Activated naive CD8-positive, alpha-beta T cell (primary cell): Measurements from ENCODE around the gene MED14.
"Not testable (repeated sequence)": the region's sequence is repeated elsewhere in the genome, so short reads cannot be mapped to it uniquely, and the experiment has no call there.

Experiments
- H3K27ac Mint-ChIP-seq: one replicate; pipeline ENCODE4 v1.8.0; 2021; ENCODE audit warnings: mixed read lengths
- H3K27me3 Mint-ChIP-seq: one replicate; pipeline ENCODE4 v1.8.0; 2021; ENCODE audit warnings: mixed read lengths
- H3K36me3 Mint-ChIP-seq: one replicate; pipeline ENCODE4 v1.8.0; 2021; ENCODE audit warnings: mixed read lengths
- H3K4me1 Mint-ChIP-seq: one replicate; pipeline ENCODE4 v1.8.0; 2021; ENCODE audit warnings: low read depth, mixed read lengths
- H3K4me3 Mint-ChIP-seq: one replicate; pipeline ENCODE4 v1.8.0; 2021; ENCODE audit warnings: mild to moderate bottlenecking, mixed read lengths
- H3K9me3 Mint-ChIP-seq: one replicate; pipeline ENCODE4 v1.8.0; 2021; ENCODE audit warnings: low read depth, mixed read lengths

The MED14 gene

DNA sequence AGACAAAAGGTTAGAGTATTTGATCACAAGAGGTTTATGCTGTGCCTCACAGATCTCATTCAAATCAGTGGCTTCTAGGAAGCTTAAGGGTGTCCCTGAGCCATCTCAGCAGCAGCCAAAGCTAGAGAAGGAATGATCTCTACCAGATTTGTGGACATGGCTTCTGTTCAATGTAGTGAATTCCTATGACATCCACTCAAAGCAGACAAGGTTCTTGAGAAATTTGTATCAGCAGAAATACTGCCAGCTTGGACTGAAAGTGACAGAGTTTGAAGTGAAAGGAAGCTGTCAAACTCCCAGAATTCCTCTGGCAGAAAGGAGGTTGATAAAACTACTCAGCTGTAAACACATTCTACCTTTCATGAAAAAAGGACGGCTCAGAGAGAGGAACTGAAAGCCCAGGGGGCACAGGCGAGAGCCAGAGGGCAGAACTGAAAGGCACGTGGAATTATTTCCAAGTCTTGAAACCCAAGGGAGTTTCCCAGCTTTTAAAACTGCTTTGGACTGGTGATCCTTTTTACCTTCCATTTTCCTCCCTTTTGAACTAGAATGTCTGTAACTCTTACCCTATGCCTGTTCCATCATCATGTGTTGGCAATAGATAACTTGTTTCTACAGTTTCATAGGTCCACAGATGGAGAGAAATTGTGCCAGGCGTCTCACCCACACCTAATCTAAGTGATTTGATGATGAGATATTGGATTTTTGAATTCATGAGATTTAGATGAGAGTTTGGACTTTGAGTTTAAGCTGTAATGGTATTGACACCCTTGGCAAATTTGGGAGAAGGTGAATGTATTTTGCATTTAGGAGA, 14.5 kb upstream of the MED14 start:
- peaks cover 15% of the 10 kb centered on the region for H3K4me1 Mint-ChIP-seq
- no peaks in the 10 kb centered on the region for H3K36me3 Mint-ChIP-seq
- H3K4me3 Mint-ChIP-seq, result no peak overlapping the region
- no peaks in the 10 kb centered on the region for H3K9me3 Mint-ChIP-seq
- H3K27ac Mint-ChIP-seq, result peak overlapping the region; percentile 16
- H3K27me3 Mint-ChIP-seq, result no peaks in the 10 kb centered on the region

DNA sequence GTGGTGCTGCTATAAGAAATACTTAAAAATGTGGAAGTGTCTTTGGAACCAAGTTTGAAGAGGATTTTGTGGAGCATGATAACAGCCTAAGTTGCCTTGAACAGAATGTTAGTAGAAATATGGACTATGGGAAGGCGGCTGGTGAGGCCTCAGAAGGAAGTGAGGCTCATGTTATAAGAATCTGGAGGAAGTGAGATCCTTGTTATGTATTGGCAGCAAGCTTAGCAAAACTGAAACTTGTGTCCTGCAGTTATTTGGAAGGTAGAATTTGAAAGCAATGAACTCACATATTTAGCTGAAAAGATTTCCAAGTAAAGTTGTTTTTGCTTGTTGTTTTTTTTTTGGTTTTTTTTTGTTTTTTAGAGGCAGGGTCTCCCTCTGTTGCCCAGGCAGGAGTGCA, 13.6 kb upstream of the MED14 start:
- Mint-ChIP-seq H3K27me3 (no peaks in the 10 kb centered on the region), H3K4me3 (no peak overlapping the region), H3K27ac (no peak overlapping the region)

GRCh38 chrX:40746521-40746920, 11.2 kb upstream of the MED14 start:
- Mint-ChIP-seq H3K36me3 (no peaks in the 10 kb centered on the region), H3K27ac (no peak overlapping the region), H3K9me3 (no peaks in the 10 kb centered on the region), H3K27me3 (no peaks in the 10 kb centered on the region), H3K4me1 (peaks cover 15% of the 10 kb centered on the region), H3K4me3 (no peak overlapping the region)

More for the DNA sequence above, 13.6 kb upstream of the MED14 start:
- H3K4me1 Mint-ChIP-seq, result peaks cover 15% of the 10 kb centered on the region
- no peaks in the 10 kb centered on the region for H3K9me3 Mint-ChIP-seq
- H3K36me3 Mint-ChIP-seq, result no peaks in the 10 kb centered on the region

DNA sequence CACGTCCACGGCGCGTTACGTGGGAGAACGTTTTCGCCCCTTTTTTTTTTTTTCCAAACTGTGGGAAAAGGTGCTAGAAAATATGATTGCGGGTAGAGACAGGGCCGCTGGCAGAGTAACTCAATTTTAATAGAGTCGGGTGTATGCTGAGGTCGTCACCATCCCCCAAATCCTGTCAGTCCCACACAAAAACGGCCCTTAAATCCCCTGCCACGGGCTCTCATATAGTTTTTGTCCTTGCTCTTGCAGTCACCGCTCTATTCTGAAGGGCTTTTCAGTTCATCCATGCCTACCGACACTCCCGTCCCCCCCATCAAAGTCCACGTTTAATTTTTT, 796 bp upstream of the MED14 start:
- Mint-ChIP-seq H3K27ac (peak overlapping the region; percentile 95), H3K9me3 (no peaks in the 10 kb centered on the region), H3K4me1 (peaks cover 54% of the 10 kb centered on the region)

GRCh38 chrX:40734971-40735324, 394 bp downstream of the MED14 start:
- Mint-ChIP-seq H3K36me3 (no peaks in the 10 kb centered on the region), H3K4me3 (peak overlapping the region; percentile 90), H3K9me3 (no peaks in the 10 kb centered on the region), H3K4me1 (peaks cover 65% of the 10 kb centered on the region), H3K27ac (peak overlapping the region; percentile 75), H3K27me3 (no peaks in the 10 kb centered on the region)

More for the DNA sequence above, 796 bp upstream of the MED14 start:
- H3K36me3 Mint-ChIP-seq, result no peaks in the 10 kb centered on the region
- peak overlapping the region; percentile 89 for H3K4me3 Mint-ChIP-seq
- no peaks in the 10 kb centered on the region for H3K27me3 Mint-ChIP-seq

DNA sequence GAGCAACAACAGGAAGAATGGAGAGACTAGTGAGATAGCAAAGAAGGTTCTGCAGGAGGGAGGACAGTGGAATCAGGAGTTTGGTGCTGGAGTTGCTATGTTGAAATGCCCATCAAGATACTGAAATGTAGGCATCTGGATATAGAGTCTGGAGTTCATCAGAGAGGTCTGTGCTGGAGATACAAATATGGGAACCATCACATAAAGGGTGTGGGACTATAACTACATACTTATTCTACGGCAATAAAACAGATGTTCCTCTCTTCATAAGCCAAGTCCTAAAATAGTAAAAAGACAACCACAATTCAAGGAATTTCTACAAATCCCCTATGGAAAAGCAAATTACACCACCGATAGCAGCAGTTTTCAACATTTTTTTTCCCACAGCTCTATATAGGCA, 1.6 kb downstream of the MED14 start:
- Mint-ChIP-seq H3K9me3 (no peaks in the 10 kb centered on the region), H3K36me3 (no peaks in the 10 kb centered on the region), H3K27ac (peak overlapping the region; percentile 75), H3K4me3 (peak overlapping the region; percentile 90), H3K4me1 (peaks cover 69% of the 10 kb centered on the region), H3K27me3 (no peaks in the 10 kb centered on the region)

DNA sequence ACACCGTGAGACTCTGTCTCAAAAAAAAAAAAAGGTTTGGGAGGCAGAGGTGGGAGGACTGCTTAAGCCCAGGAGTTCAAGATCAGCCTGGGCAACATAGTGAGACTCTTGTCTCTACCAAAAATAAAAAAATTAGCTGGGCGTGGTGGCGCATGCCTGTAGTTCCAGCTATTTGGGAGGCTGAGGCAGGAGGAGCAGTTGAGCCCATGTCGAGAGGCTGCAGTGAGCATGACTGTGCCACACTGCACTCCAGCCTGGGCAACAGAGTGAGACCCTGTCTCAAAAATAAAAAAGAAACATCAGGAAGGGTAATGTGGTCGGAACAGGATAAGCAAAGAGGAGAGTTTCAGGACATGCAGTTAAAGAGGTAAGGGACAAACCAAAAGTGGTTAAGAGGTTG, 2.8 kb downstream of the MED14 start:
- H3K27ac Mint-ChIP-seq, result peak overlapping the region; percentile 86
- peak overlapping the region; percentile 67 for H3K4me3 Mint-ChIP-seq
- not testable (repeated sequence) for H3K36me3 Mint-ChIP-seq, H3K9me3 Mint-ChIP-seq, H3K27me3 Mint-ChIP-seq
- peaks cover 66% of the 10 kb centered on the region for H3K4me1 Mint-ChIP-seq

DNA sequence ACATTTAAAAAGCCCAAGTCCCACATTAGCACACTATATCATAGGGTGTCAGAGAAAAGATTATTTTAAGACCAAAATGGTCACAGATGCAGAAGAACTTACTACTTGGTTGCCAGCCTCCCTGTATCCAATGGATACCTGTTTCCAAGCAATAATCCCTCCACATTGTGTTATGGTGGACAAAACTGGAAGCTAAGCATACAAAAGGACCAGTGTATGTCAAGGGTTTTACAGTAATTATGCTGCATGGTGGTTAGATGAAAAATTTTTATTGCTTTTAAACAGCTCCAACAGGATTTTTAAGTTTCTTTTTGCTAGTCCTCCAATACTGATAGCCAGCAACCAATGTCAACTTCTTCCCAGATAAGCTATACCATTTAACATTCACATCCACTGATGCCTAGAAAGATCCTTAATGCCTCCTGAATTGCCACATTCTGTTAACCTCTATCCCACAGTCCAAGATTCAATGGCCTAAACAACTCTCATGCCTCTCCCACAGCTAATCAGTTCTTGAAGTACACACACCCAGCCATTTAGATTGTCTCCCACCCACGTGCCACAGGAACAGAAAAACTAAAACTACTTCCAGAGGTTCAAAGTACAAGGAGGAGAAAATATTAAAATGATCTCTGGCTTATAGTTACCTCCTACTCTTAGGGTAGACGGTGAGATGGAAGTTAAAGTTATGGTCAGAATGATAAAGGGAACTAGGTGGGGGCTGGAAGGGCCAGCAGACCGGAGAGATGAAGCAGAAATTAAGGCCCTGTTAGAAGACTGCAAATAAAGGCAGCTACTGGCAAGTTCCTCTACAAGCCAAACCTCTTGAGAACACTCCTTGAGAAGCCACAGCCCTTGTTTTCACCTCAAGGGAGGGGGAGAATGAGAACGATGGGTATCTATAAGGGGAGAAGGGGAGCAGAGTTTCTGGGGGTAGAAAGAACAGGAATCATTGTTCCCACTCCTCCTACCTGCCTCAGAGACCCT, 5.5 kb downstream of the MED14 start:
- H3K4me1 Mint-ChIP-seq, result peaks cover 74% of the 10 kb centered on the region
- peak overlapping the region; percentile 79 for H3K27ac Mint-ChIP-seq
- H3K9me3 Mint-ChIP-seq, result no peaks in the 10 kb centered on the region
- no peaks in the 10 kb centered on the region for H3K27me3 Mint-ChIP-seq
- H3K4me3 Mint-ChIP-seq, result peak overlapping the region; percentile 74
- H3K36me3 Mint-ChIP-seq, result peaks cover 4% of the 10 kb centered on the region

DNA sequence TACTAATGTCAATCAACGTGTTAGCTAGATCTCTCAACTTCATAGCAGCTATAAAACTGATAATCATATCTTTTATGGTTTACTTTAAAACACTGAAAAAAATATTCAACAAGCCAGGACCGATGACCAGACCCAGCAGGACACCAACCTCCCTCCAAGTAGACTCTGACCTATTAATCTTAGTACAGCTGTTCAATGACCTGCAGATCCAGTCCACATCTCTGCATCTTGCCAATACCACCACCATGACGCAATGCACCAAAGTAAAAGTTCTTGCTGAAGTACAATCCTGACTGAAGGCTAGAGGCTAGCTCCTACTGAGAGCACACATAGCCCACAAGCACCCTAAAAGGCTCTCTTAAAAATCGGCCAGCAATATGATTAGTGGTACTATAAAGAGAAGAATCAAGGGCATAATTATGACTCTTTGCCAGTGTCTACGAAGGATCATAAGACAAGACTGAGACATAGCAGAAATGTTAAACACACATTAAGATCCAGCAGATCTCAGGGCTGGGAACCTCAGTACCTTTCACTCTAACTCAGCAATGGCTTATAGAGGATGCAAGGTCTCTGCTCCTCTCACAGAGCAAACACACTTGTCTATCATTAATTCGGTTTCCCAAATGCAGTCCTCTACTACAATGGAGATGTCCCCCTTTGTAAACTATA, 7.6 kb downstream of the MED14 start:
- Mint-ChIP-seq H3K4me3 (no peak overlapping the region), H3K4me1 (peaks cover 72% of the 10 kb centered on the region), H3K36me3 (peaks cover 9% of the 10 kb centered on the region), H3K9me3 (no peaks in the 10 kb centered on the region), H3K27me3 (no peaks in the 10 kb centered on the region), H3K27ac (peak overlapping the region; percentile 1)

DNA sequence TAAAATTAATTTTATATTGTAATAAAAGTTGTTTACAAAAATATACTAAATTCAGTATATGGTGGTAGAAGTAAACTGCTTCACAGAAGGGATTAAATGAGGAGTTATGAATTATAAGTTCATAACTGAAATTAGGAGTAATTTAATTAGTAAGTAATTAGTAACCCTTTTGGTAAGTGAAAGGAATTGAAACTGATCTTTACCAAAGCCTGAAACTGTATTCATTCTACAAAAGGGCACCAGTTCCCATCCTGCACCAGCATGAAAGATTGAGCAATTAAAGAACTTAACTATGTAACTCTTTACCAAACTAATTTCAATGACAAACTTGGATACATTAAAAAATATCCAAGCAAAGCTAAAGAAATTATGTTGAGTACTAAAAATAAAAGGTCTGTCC, 8.2 kb downstream of the MED14 start:
- Mint-ChIP-seq H3K27ac (no peak overlapping the region), H3K4me3 (no peak overlapping the region), H3K4me1 (peaks cover 74% of the 10 kb centered on the region), H3K36me3 (peaks cover 9% of the 10 kb centered on the region), H3K27me3 (no peaks in the 10 kb centered on the region), H3K9me3 (no peaks in the 10 kb centered on the region)

DNA sequence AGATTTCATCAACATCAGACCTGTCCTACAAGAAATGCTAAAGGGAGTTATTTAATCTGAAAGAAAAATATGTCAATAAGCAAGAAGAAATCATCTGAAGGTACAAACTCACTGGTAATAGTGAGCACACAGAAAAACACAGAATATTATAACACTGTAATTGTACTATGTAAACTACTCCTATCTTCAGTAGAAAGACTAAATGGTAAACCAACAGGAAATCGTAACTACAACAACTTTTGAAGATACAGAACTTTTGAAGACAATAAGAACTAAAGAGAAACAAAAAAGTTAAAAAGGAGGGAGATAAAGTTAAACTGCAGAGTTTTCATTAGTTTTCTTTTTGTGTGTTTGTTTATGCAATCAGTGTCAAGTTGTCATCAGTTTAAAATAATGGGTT, 12.4 kb downstream of the MED14 start:
- H3K9me3 Mint-ChIP-seq, result no peaks in the 10 kb centered on the region
- H3K27ac Mint-ChIP-seq, result peak overlapping the region; percentile 58
- H3K36me3 Mint-ChIP-seq, result peaks cover 17% of the 10 kb centered on the region
- H3K27me3 Mint-ChIP-seq, result no peaks in the 10 kb centered on the region
- peak overlapping the region; percentile 51 for H3K4me3 Mint-ChIP-seq
- H3K4me1 Mint-ChIP-seq, result peaks cover 66% of the 10 kb centered on the region

GRCh38 chrX:40721489-40722106, 13.7 kb downstream of the MED14 start:
- H3K27me3 Mint-ChIP-seq, result no peaks in the 10 kb centered on the region
- H3K4me1 Mint-ChIP-seq, result peaks cover 65% of the 10 kb centered on the region
- peaks cover 20% of the 10 kb centered on the region for H3K36me3 Mint-ChIP-seq
- H3K9me3 Mint-ChIP-seq, result no peaks in the 10 kb centered on the region
- no peak overlapping the region for H3K4me3 Mint-ChIP-seq
- H3K27ac Mint-ChIP-seq, result peak overlapping the region; percentile 34

- Mint-ChIP-seq H3K9me3 (no peaks in the 10 kb centered on the region), H3K4me3 (no peak overlapping the region), H3K27me3 (no peaks in the 10 kb centered on the region), H3K36me3 (peaks cover 23% of the 10 kb centered on the region), H3K4me1 (peaks cover 66% of the 10 kb centered on the region), H3K27ac (no peak overlapping the region)
Observed at GRCh38 chrX:40720792-40721191, 14.6 kb downstream of the MED14 start.

DNA sequence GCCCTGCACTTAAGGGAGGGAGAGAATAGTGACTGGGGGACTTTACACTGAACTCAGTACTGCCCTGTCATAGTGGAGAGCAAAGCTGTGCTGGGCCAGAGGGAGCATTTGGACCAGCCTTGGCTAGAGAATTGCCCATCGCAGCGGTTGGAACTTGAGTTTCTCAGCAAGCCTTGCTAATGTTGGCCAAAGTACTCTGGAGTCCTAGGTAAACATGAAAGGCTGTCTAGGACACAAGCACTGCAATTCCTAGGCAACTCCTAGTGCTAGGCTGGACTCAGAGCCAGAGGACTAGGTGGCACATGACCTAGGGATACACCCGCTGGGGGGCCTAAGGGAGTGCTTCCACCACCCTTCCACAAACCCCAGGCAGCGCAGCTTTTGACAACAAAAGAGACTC, 15.0 kb downstream of the MED14 start:
- H3K4me3 Mint-ChIP-seq, result no peak overlapping the region
- peak overlapping the region; percentile 34 for H3K27ac Mint-ChIP-seq
- H3K4me1 Mint-ChIP-seq, result peaks cover 62% of the 10 kb centered on the region
- no peaks in the 10 kb centered on the region for H3K27me3 Mint-ChIP-seq
- no peaks in the 10 kb centered on the region for H3K9me3 Mint-ChIP-seq
- peaks cover 23% of the 10 kb centered on the region for H3K36me3 Mint-ChIP-seq
